GM12801 (cell line): ENCODE measurements around the gene LHFPL2.

Experiments used
- CTCF ChIP-seq: IDR thresholded peaks from one replicate; pipeline ENCODE4 v1.5.1; 2011; ENCODE audit warnings: control low read depth; ENCODE audit not compliant: insufficient read length; ENCODE audit errors: extremely low read depth

Gene LHFPL2

GRCh38 chr5:78543292-78543691, 105.3 kb downstream of the LHFPL2 start:
- no peak for TF ChIP-seq CTCF

GRCh38 chr5:78542321-78542840, 106.2 kb downstream of the LHFPL2 start:
- TF ChIP-seq CTCF, result no peak

GRCh38 chr5:78541086-78541654, 107.4 kb downstream of the LHFPL2 start:
- TF ChIP-seq CTCF, result no peak

GRCh38 chr5:78540335-78541085, 108.1 kb downstream of the LHFPL2 start:
- no peak for TF ChIP-seq CTCF

GRCh38 chr5:78538240-78538850, 110.2 kb downstream of the LHFPL2 start:
- no peak for TF ChIP-seq CTCF

- no peak for TF ChIP-seq CTCF
Observed at GRCh38 chr5:78537821-78538220, 110.8 kb downstream of the LHFPL2 start.

GRCh38 chr5:78537411-78537810, 111.2 kb downstream of the LHFPL2 start:
- TF ChIP-seq CTCF, result no peak
